NCI-H526 treated with DMSO at 0.1 percent for 48 hours (cell line): ENCODE measurements around the gene GNG3.
A peak's percentile ranks its signal among the peaks of the same experiment; 100 is the strongest.
"Not testable (repeated sequence)": the region's sequence is repeated elsewhere in the genome, so short reads cannot be mapped to it uniquely, and the experiment has no call there.

Experiments used
- DNase-seq: peaks from one replicate; lab custom pipeline; 2025; lab: John Stamatoyannopoulos, UW

Gene GNG3

DNA sequence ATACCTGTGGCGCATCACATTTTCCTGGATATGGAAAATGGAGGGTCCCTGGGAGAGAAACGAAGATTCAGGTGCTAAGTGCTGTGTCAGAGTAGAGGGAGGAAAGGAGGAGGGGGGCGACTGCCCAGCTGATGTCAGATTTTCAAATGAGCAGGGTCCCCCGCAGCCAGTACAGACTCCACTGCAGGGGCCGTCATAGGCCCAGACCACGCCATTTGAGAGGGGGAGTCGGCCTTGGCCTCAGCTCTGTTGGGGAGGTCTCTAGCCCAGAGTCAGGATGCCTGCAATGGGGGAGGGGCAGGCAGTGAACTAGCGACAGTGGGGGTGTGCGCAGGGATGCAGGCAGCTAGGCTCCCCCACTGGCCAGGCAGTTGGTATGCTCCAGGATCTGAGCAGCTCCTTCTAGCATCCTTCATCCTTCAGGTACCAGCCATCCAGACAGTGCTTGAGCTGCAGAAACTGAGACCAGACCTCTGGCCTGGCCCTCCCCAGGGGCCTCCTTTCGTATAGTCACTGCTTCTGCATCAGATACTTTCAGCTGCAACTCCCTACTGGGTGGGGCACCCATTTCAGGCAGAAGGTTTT lies at the start of gene GNG3, which contains the start of gene BSCL2:
Gene GNG3, plus strand, starts transcription at position 400 of the 585 bp plus-strand sequence. CDS start 620 bp downstream, outside the sequence.
Gene BSCL2, minus strand, starts transcription at position 148 of the 585 bp plus-strand sequence. CDS start 229 bp downstream, outside the sequence.
- no peak for DNase-seq

GRCh38 chr11:62664405-62665074 lies 42.9 kb upstream of the GNG3 start:
- peak; percentile 79 for DNase-seq

DNA sequence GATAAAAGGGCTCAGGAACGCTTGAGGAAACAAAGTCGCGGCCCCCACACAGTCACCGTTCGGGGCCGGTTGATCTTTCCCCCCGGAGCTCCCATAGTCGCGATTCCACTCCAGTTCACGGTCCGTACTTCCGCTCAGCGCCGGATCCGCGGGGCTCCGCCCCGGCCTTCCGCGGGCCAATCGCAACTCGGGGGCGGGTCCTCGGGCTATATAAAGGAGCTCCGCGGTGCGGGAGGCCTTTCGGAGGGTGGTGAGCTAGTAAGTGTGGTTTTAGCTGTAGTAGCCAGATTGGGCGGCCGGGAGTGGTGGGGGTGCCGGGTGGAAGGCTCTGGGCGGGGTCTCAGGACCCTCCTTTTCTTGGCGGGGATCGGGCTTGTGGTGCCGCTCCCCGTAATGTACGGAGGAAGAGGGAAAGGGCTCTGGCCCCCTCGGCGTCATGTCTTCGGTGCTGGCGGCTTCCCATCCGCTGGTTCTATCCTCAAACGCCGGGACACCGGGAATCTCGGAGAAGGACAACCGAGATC lies 42.3 kb upstream of the GNG3 start, which contains the start of the genes C11orf98 and CSKMT:
Gene C11orf98, minus strand, starts transcription at position 136 of the 524 bp plus-strand sequence. Its CDS starts 41 bp downstream, at position 95.
Gene CSKMT, plus strand, starts transcription at position 238 of the 524 bp plus-strand sequence. CDS start 568 bp downstream, outside the sequence.
- DNase-seq, result peak; percentile 95

GRCh38 chr11:62665599-62666258 lies 41.7 kb upstream of the GNG3 start:
- DNase-seq, result no peak

DNA sequence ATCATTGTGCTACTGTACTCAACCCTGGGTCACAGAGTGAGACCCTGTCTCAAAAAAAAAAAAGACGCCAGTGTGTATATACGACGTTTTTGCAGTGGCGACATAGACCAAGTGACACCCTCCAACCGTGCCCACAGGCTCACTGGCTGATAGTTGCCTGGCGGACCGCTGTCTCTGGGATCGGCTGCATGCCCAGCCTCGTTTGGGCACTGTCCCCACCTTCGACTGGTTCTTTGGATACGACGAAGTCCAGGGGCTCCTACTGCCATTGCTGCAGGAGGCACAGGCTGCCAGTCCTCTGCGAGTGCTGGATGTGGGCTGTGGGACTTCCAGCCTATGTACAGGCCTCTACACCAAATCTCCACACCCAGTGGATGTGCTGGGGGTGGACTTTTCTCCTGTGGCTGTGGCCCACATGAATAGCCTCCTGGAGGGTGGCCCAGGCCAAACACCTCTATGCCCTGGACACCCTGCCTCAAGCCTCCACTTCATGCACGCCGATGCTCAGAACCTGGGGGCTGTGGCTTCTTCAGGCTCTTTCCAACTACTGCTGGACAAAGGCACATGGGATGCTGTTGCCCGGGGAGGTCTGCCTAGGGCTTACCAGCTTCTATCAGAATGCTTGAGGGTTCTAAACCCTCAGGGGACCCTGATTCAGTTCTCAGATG lies 41.1 kb upstream of the GNG3 start:
- DNase-seq, result no peak

DNA sequence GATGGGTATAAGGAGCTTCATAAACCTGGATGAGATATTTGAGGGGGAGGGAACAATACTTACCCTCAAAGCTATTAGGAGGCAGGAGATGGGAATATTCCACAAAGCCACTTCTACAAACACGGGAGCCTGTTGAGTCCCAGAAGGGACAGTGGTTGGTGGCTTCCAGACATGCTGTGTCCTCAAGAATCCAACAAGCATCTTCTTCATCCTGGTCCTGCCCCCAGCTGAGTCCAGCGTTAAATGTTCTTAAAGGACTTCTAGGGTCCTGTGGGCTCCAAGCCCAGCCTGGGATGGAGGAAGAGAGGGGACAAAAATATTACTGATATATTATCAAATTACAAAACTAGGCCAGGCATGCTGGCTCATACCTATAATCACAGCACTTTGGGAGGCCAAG lies 40.0 kb upstream of the GNG3 start:
- no peak for DNase-seq

GRCh38 chr11:62669420-62670161 lies 37.9 kb upstream of the GNG3 start:
- DNase-seq, result no peak

DNA sequence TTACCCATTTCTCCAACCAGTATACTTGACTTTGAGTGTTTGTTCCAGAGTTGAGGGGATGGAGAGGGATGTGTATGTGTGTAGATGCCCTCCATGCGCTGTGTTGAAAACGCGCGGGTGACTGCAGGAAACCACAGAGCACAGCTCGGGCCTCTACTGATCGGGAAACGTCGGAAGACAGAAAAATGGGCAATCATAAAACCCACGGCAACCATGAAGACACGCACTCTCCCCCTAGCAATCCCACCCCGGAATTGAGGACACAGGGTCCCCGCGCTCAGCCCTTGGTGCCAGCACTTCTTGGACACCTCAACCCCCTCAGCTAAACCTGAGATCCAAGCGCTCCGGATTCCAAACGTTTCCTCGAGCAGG lies 36.3 kb upstream of the GNG3 start:
- no peak for DNase-seq

DNA sequence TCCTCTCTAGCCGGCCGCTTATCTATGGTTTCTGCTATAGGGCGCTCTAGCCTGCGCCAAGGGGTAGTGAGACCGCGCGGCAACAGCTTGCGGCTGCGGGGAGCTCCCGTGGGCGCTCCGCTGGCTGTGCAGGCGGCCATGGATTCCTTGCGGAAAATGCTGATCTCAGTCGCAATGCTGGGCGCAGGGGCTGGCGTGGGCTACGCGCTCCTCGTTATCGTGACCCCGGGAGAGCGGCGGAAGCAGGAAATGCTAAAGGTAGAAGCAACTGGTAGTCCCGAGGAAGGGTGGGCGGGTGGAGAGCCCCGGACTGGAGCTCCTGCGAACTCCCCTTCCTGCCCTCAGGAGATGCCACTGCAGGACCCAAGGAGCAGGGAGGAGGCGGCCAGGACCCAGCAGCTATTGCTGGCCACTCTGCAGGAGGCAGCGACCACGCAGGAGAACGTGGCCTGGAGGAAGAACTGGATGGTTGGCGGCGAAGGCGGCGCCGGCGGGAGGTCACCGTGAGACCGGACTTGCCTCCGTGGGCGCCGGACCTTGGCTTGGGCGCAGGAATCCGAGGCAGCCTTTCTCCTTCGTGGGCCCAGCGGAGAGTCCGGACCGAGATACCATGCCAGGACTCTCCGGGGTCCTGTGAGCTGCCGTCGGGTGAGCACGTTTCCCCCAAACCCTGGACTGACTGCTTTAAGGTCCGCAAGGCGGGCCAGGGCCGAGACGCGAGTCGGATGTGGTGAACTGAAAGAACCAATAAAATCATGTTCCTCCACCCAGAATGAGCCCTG lies 35.7 kb upstream of the GNG3 start, which contains the start of the genes LBHD1 and UQCC3:
Gene LBHD1, minus strand, starts transcription at position 660 of the 782 bp plus-strand sequence. CDS start 2,236 bp downstream, outside the sequence.
Gene UQCC3, plus strand, starts transcription at position 66 of the 782 bp plus-strand sequence. Its CDS starts 73 bp downstream, at position 139.
- peak; percentile 96 for DNase-seq

- DNase-seq, result no peak
Measured at GRCh38 chr11:62673196-62673525, 34.3 kb upstream of the GNG3 start.

GRCh38 chr11:62675415-62675814 lies 32.1 kb upstream of the GNG3 start:
- not testable (repeated sequence) for DNase-seq

GRCh38 chr11:62676698-62677097 lies 30.8 kb upstream of the GNG3 start:
- DNase-seq, result no peak

DNA sequence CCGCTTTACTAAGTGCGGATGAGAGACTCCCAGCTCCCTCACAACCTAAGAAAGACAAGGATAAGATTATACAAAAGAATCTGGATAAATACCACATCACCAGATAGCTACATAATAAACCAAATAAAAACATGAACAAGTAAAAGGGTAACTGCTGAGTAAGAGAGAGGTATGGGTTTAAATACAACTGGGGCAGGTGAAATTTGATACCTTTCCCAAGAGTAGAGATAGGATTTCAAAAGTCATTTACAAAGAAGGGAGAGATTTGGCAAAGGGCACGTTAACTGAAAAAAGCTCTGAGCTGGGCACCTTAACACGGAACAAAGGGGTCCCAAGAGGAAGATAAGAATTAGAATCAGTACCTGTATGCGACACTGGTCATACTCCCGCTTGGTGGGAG lies 30.3 kb upstream of the GNG3 start:
- DNase-seq, result no peak

- DNase-seq, result no peak
Measured at GRCh38 chr11:62677714-62678113, 29.8 kb upstream of the GNG3 start.

DNA sequence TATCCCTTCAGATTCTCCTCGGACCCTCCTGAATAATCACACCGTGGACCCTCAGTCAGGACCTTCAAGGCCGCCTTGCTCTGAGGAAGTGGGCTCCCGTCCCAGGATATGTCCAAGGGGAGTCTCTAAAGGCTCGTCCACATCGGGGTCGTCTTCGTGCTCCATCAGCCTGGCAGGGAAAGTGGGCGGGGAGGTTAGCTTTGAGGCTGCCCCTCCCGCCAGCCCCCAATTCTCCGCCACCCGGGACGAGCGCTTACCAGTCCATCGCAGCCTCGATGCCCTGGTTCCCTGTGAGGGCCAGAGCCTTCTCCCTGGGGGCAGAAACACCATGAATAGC lies 29.1 kb upstream of the GNG3 start:
- no peak for DNase-seq

DNA sequence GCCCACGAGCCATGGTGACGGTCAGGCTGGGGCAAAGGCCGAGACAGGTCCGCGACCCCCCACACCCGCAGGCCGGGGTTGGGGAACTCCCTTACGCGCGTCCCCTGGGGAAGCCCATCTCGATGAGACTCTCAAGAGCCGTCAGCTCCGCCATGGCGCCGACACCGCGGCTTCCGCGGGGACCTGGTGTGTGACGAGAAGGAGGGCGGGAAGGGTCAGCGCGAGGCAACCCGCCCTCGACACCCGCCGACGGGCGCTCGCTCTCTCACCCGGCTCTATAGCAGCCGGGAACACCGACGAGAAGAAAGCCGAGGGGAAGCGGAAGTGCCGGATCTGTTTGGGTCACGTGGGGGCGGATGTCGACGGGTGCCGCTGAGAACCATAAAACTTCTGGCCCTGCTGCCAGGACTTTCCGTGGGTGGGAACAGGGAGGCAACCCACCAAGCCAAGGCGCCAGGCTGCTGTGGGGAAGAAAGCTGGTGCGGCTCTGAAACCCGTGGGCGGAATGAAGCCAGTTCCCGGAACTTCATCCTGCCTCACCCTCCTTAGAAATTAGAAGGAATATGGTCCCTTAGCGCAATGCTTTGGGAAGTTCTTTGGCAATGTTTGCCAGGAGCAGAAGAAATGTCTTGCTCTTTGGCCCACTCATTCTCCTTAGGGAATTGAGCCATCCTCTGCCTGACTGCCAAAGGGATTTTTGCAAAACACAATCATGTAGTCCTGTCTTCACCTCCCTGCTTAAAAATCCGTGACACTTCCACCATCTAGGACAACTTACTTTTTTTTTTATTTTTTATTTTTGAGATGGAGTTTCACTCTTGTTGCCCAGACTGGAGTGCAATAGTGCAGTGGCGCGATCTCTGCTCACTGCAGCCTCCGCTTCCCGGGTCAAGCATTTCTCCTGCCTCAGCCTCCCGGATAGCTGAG lies 28.4 kb upstream of the GNG3 start, which contains the start of gene UBXN1:
Gene UBXN1, minus strand, starts transcription at position 304 of the 927 bp plus-strand sequence. Its CDS starts 150 bp downstream, at position 154.
- peak; percentile 93 for DNase-seq

DNA sequence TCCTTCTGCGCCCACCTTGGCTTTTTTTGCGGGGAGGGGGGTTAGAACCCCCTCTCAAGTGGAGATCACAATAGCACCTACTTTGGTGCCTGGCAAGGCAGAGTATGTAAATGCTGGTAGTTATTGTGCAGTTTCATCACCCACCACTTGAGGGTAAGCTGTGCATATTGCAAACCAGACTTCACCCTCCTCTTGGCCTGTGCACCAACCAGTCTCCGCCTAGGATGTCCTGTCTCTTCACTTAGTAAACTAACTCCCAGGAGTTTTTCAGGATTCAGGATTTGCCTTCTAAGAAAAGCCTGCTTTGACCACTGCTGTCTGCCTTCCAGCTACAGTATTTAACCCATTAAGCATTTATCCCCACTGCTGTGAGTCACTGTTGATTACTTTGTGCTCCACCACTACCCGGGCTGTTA lies 26.6 kb upstream of the GNG3 start:
- peak; percentile 70 for DNase-seq

- no peak for DNase-seq
Measured at GRCh38 chr11:62682518-62682917, 25.0 kb upstream of the GNG3 start.
